IMR-90 (cell line): ENCODE measurements around the gene ADISSP. TPM values are rescaled to one million over a fixed set of nuclear protein-coding genes. Genes with fewer than 3 reads are reported as not detected.

Source experiments
- ATAC-seq: fragments of 200-7000 bp; cut with Tn5 transposase; 2 replicates; pipeline ENCODE4 v1.9.1; 2020; ENCODE audit warnings: low read depth, mild to moderate bottlenecking, moderate library complexity
- BruUV-seq: library from RNA; stranded (reverse); fragments of 400-500 nt; replicated peaks from 2 replicates; lab custom pipeline; 2021; lab: Mats Ljungman, UMichigan
- CTCF ChIA-PET: fragments of 300-600 bp; formaldehyde crosslinking; extraction: SDS; loops from one replicate; lab custom pipeline; 2021; ENCODE audit warnings: antibody characterized with exemption; lab: Yijun Ruan, JAX
- POLR2A ChIA-PET: fragments of 300-600 bp; sonication (Branson Sonifier 250); formaldehyde crosslinking; loops from one replicate; lab custom pipeline; 2022; ENCODE audit warnings: antibody characterized with exemption; ENCODE audit not compliant: unreplicated experiment; lab: Charles Lee
- DNase-seq: peaks from one replicate; pipeline ENCODE4 v3.0.0; 2013
- H2AFZ ChIP-seq: replicated peaks from 2 replicates; pipeline ENCODE3; 2013; ENCODE audit warnings: low read length, mild to moderate bottlenecking; ENCODE audit not compliant: poor library complexity
- H2AK5ac ChIP-seq: 2 replicates; pipeline ENCODE4 v1.6.1; 2013; ENCODE audit warnings: low read depth, low read length, inconsistent platforms
- H2AK9ac ChIP-seq: replicated peaks from 2 replicates; pipeline ENCODE3; 2013; ENCODE audit warnings: mild to moderate bottlenecking, low read depth, low read length, moderate library complexity; ENCODE audit not compliant: poor library complexity
- H2BK120ac ChIP-seq: 2 replicates; pipeline ENCODE4 v1.6.1; 2013; ENCODE audit warnings: low read depth, low read length, inconsistent platforms
- H2BK15ac ChIP-seq: 3 replicates; pipeline ENCODE4 v1.6.1; 2013; ENCODE audit warnings: low read depth, low read length, inconsistent platforms
- H2BK20ac ChIP-seq: 2 replicates; pipeline ENCODE4 v1.6.1; 2013; ENCODE audit warnings: low read depth, mild to moderate bottlenecking, inconsistent platforms, low read length, moderate library complexity
- H2BK5ac ChIP-seq: 2 replicates; pipeline ENCODE4 v1.6.1; 2013; ENCODE audit warnings: mild to moderate bottlenecking, low read depth, low read length, inconsistent platforms; ENCODE audit not compliant: poor library complexity, severe bottlenecking
- H3K14ac ChIP-seq: replicated peaks from 2 replicates; pipeline ENCODE4 v1.6.1; 2013; ENCODE audit warnings: low read depth, low read length, inconsistent platforms
- H3K18ac ChIP-seq: 2 replicates; pipeline ENCODE4 v1.6.1; 2013; ENCODE audit warnings: low read depth, low read length, control low read depth
- H3K23ac ChIP-seq: 2 replicates; pipeline ENCODE4 v1.6.1; 2013; ENCODE audit warnings: low read depth, low read length, inconsistent platforms
- H3K27ac ChIP-seq: 2 replicates; pipeline ENCODE4 v1.5.1; 2013; ENCODE audit warnings: mild to moderate bottlenecking, control low read depth, low read length; ENCODE audit not compliant: insufficient read depth
- H3K27me3 ChIP-seq: 2 replicates; pipeline ENCODE4 v1.6.1; 2013; ENCODE audit warnings: low read length; ENCODE audit not compliant: control insufficient read depth, insufficient read depth
- H3K36me3 ChIP-seq: 2 replicates; pipeline ENCODE4 v1.6.1; 2013; ENCODE audit warnings: low read length, mixed read lengths; ENCODE audit not compliant: control insufficient read depth, insufficient read depth
- H3K4ac ChIP-seq: 2 replicates; pipeline ENCODE4 v1.6.1; 2013; ENCODE audit warnings: low read depth, low read length, inconsistent platforms
- H3K4me1 ChIP-seq: 2 replicates; pipeline ENCODE4 v1.6.1; 2013; ENCODE audit warnings: low read length, mixed read lengths; ENCODE audit not compliant: control insufficient read depth, insufficient read depth
- H3K4me2 ChIP-seq: 2 replicates; pipeline ENCODE4 v1.6.1; 2013; ENCODE audit warnings: low read depth, mild to moderate bottlenecking, control low read depth, low read length, moderate library complexity
- H3K4me3 ChIP-seq: 2 replicates; pipeline ENCODE4 v1.5.1; 2013; ENCODE audit warnings: low read depth, mild to moderate bottlenecking, control low read depth, low read length, moderate library complexity; ENCODE audit not compliant: insufficient read depth
- H3K56ac ChIP-seq: 2 replicates; pipeline ENCODE4 v1.6.1; 2013; ENCODE audit warnings: low read length, inconsistent platforms; ENCODE audit not compliant: insufficient read depth; ENCODE audit errors: extremely low read depth
- H3K79me1 ChIP-seq, 2 experiments: 2 replicates each; pipeline ENCODE4 v1.6.1; 2013; ENCODE audit warnings: low read length in 2 of 2, inconsistent platforms in 1 of 2, low read depth in 1 of 2
- H3K9ac ChIP-seq: 2 replicates; pipeline ENCODE4 v1.6.1; 2013; ENCODE audit warnings: low read depth, low read length, control low read depth
- H3K9me1 ChIP-seq: 2 replicates; pipeline ENCODE4 v1.6.1; 2013; ENCODE audit warnings: low read length, inconsistent platforms; ENCODE audit not compliant: insufficient read depth
- H3K9me3 ChIP-seq: 2 replicates; pipeline ENCODE4 v1.6.1; 2013; ENCODE audit warnings: low read length; ENCODE audit not compliant: control insufficient read depth, insufficient read depth
- H4K20me1 ChIP-seq: 2 replicates; pipeline ENCODE4 v1.6.1; 2013; ENCODE audit warnings: low read length, inconsistent platforms; ENCODE audit not compliant: insufficient read depth
- H4K5ac ChIP-seq: 2 replicates; pipeline ENCODE4 v1.6.1; 2013; ENCODE audit warnings: mild to moderate bottlenecking, low read depth, low read length, control low read depth
- H4K8ac ChIP-seq, 2 experiments: 2 replicates each; pipeline ENCODE4 v1.6.1; 2013; ENCODE audit warnings: low read depth in 2 of 2, low read length in 2 of 2, control low read depth in 1 of 2, inconsistent platforms in 1 of 2
- H4K91ac ChIP-seq: 2 replicates; pipeline ENCODE4 v1.6.1; 2013; ENCODE audit warnings: low read depth, low read length, inconsistent platforms; ENCODE audit not compliant: insufficient read depth
- BHLHE40 ChIP-seq: fragments of 150-350 bp; IDR thresholded peaks from 2 replicates; pipeline ENCODE4 v1.6.1; 2016; ENCODE audit warnings: mild to moderate bottlenecking, low read depth, low read length
- CEBPB ChIP-seq: IDR thresholded peaks from 2 replicates; pipeline ENCODE4 v1.6.1; 2012; ENCODE audit warnings: low read depth, low read length, improper control_type of control experiment
- CHD1 ChIP-seq: IDR thresholded peaks from 2 replicates; pipeline ENCODE4 v1.6.1; 2012; ENCODE audit warnings: low read depth, low read length, improper control_type of control experiment
- CTCF ChIP-seq: conservative IDR thresholded peaks from 2 replicates; pipeline ENCODE4 v1.5.1; 2012; ENCODE audit warnings: mild to moderate bottlenecking, low read depth, low read length, improper control_type of control experiment
- ELK1 ChIP-seq: fragments of 150-350 bp; IDR thresholded peaks from 2 replicates; pipeline ENCODE4 v1.6.1; 2016; ENCODE audit warnings: low read depth, mild to moderate bottlenecking, low read length, moderate library complexity, borderline replicate concordance
- FOS ChIP-seq: fragments of 150-350 bp; IDR thresholded peaks from 2 replicates; pipeline ENCODE4 v1.6.1; 2016; ENCODE audit warnings: low read depth, low read length
- MXI1 ChIP-seq: IDR thresholded peaks from 2 replicates; pipeline ENCODE4 v1.6.1; 2012; ENCODE audit warnings: low read depth, mild to moderate bottlenecking, low read length, moderate library complexity, borderline replicate concordance
- NFE2L2 ChIP-seq: fragments of 150-350 bp; IDR thresholded peaks from 2 replicates; pipeline ENCODE4 v1.6.1; 2016; ENCODE audit warnings: low read depth, mild to moderate bottlenecking, low read length
- POLR2A ChIP-seq: IDR thresholded peaks from 2 replicates; pipeline ENCODE4 v1.6.1; 2012; ENCODE audit warnings: mild to moderate bottlenecking, low read depth, low read length
- RCOR1 ChIP-seq: IDR thresholded peaks from 2 replicates; pipeline ENCODE4 v1.6.1; 2012; ENCODE audit warnings: mild to moderate bottlenecking, low read length, improper control_type of control experiment; ENCODE audit not compliant: insufficient replicate concordance
- RFX5 ChIP-seq: IDR thresholded peaks from 2 replicates; pipeline ENCODE4 v1.8.0; 2012; ENCODE audit warnings: low read depth, mild to moderate bottlenecking, low read length, moderate library complexity
- SMC3 ChIP-seq: fragments of 150-350 bp; IDR thresholded peaks from 2 replicates; pipeline ENCODE4 v1.6.1; 2016; ENCODE audit warnings: low read depth, mild to moderate bottlenecking, antibody characterized with exemption, low read length, moderate library complexity
- USF2 ChIP-seq: fragments of 150-350 bp; IDR thresholded peaks from 2 replicates; pipeline ENCODE4 v1.6.1; 2017; ENCODE audit warnings: mild to moderate bottlenecking, antibody characterized with exemption, low read length, low read depth
- WGBS, 2 experiments: methylation state at CpG; one replicate each; pipeline versions ENCODE4 v1.1.5 to v1.1.7; 2013; ENCODE audit warnings: missing lambda C conversion rate in 2 of 2; ENCODE audit not compliant: insufficient read length in 1 of 2; ENCODE audit errors: extremely low coverage in 2 of 2; 5-methylcytosine and 5-hydroxymethylcytosine counted together
- dilution Hi-C: fragments of 300-500 bp; cut with HindIII; formaldehyde crosslinking; loops from one replicate; pipeline ENCODE4 v1.14.3; 2018; ENCODE audit warnings: low sequenced_read_pairs; ENCODE audit not compliant: unreplicated experiment
- in situ Hi-C: fragments of 300-500 bp; cut with MboI; formaldehyde crosslinking; loops from 3 replicates; pipeline ENCODE4 v1.14.3; 2019; ENCODE audit warnings: low sequenced_read_pairs, inconsistent platforms, mixed read lengths
- intact Hi-C: fragments of 100-400 bp; cut with micrococcal nuclease; formaldehyde crosslinking; loops from 2 replicates; pipeline ENCODE4 v1.10.0; 2022
- polyA plus RNA-seq, 3 experiments: library from polyadenylated mRNA; depleted of rRNA; stranded (reverse); fragments of >200 nt; gene quantifications; 2 replicates each; pipeline ENCODE4 v1.2.3, GENCODE V29; 2012; ENCODE audit warnings: low replicate concordance in 1 of 3
- total RNA-seq: library from RNA; depleted of rRNA; stranded (reverse); fragments of >200 nt; gene quantifications from 2 replicates; pipeline ENCODE4 v1.2.3, GENCODE V29; 2012

The ADISSP gene
- total and polyA plus RNA-seq, 2 of the 4 experiments (the other 2 are of a cell fraction), result 31.9 to 58.2 TPM

GRCh38 chr20:3786665-3787323 is 19.2 kb upstream of the ADISSP start, which contains the start of gene CENPB:
Gene CENPB (minus strand): TSS chr20:3786740. CDS start chr20:3786483, 257 bp downstream.
- peaks cover 16% of the 10 kb centered on the region for H3K4me1 ChIP-seq
- H2BK120ac ChIP-seq, result peak within 1 kb of the TSS; percentile 35; the same call in 1 of the 2 replicates
- peak; percentile 92 for ATAC-seq
- ChIA-PET POLR2A (interaction anchor here (0.5 to 1.5 kb wide), 3 partner anchors 23 to 34 kb away, joined by 3 to 5 read pairs (median 4); no protein-coding TSS in a partner anchor), CTCF (interaction anchor here (0.6 to 2.6 kb wide), 12 partner anchors 9 to 287 kb away, joined by 3 to 18 read pairs (median 4); partner anchors contain the start of genes ADISSP, AP5S1 and CDC25B)
- peaks cover 12% of the 10 kb centered on the region for H3K9me1 ChIP-seq
- H3K9ac ChIP-seq, result peak within 1 kb of the TSS; percentile 91
- DNase-seq, result peak; percentile 76
- peaks cover 43% of the 10 kb centered on the region for H4K20me1 ChIP-seq
- in situ Hi-C loops, result loop anchor here (10.0 kb wide), 1 partner anchor 298 kb away; no protein-coding TSS in a partner anchor
- H3K18ac ChIP-seq, result peak within 1 kb of the TSS; percentile 74
- no peaks in the 10 kb centered on the region for H3K27me3 ChIP-seq
- dilution Hi-C loops, result no loop called here
- H2BK20ac ChIP-seq, result no peak within 1 kb of the TSS
- peak within 1 kb of the TSS; percentile 89 for H3K4ac ChIP-seq
- H2AK5ac ChIP-seq, result peak within 1 kb of the TSS; percentile 96
- WGBS, 2 experiments, result 0% methylated on average over 33 of the region's 70 CpGs; no CpG with 5 or more reads in 1 of the 2 experiments
- no peak within 1 kb of the TSS for H2BK15ac ChIP-seq
- H2AK9ac ChIP-seq, result peak within 1 kb of the TSS; percentile 95
- peak within 1 kb of the TSS; percentile 92 for H3K27ac ChIP-seq
- peak within 1 kb of the TSS; percentile 99 for H3K4me2 ChIP-seq
- peak within 1 kb of the TSS; percentile 81 for H3K14ac ChIP-seq
- peak within 1 kb of the TSS; percentile 39; the same call in 1 of the 2 replicates for H4K91ac ChIP-seq
- no peaks in the 10 kb centered on the region for H3K9me3 ChIP-seq
- H2AFZ ChIP-seq, result peak within 1 kb of the TSS; percentile 90
- H3K56ac ChIP-seq, result peak within 1 kb of the TSS; percentile 75
- peaks cover 11% of the 10 kb centered on the region for H3K36me3 ChIP-seq
- peak within 1 kb of the TSS; percentile 57 for H4K5ac ChIP-seq
- peak within 1 kb of the TSS; percentile 96 for H3K4me3 ChIP-seq
- intact Hi-C loops, result loop anchor here (1.0 to 5.0 kb wide), 6 partner anchors 34 to 286 kb away; partner anchors contain the start of genes AP5S1 and MAVS
- H2BK5ac ChIP-seq, result peak within 1 kb of the TSS; percentile 90
- H4K8ac ChIP-seq, result peak within 1 kb of the TSS; percentile 76 to 86; a peak in 3 of 4 replicates
- no TSS peak for BruUV-seq
- H3K79me1 ChIP-seq, result peaks cover 5 to 37% of the 10 kb centered on the region in 2 experiments; a peak in 3 of 4 replicates
- H3K23ac ChIP-seq, result peak within 1 kb of the TSS; percentile 61; the same call in 1 of the 2 replicates
- TF ChIP-seq CEBPB (no peak), FOS (no peak), RFX5 (no peak), SMC3 (peak; percentile 63), USF2 (no peak), CHD1 (no peak), ELK1 (no peak), CTCF (peak; percentile 88), POLR2A (no peak), MXI1 (no peak; the same call in 1 of the 2 replicates), BHLHE40 (0 out of 2 replicates have a peak, but pooled peaks have one; percentile 42), NFE2L2 (no peak), RCOR1 (no peak)
